ENCODE measurements around the gene XPO6.
"Not testable (repeated sequence)": the region's sequence is repeated elsewhere in the genome, so short reads cannot be mapped to it uniquely, and the experiment has no call there.

Gene XPO6

DNA sequence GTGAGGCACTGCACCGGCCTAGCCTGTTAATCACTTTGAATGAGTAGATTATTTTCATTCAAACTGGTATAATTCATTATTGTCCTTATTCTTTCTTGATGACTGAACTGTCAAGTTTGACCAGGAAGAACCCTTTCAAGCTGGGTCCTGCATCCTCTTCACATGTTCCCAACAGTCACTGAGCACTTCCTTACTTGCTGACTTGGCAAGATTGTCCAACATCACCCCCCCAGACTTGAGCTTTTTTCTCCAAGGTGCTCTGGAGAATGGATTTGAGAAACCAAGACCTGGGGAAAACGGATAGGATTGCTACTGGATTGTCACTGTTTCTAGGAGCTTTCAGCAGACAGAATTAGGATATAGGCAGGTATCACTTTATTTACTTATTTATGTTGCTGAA is 93.1 kb downstream of the XPO6 start:
- TF ChIP-seq CTCF (IDR thresholded peaks at IDR 0.05; ENCODE audit: low read depth, low read length, missing control alignments), result no peak

DNA sequence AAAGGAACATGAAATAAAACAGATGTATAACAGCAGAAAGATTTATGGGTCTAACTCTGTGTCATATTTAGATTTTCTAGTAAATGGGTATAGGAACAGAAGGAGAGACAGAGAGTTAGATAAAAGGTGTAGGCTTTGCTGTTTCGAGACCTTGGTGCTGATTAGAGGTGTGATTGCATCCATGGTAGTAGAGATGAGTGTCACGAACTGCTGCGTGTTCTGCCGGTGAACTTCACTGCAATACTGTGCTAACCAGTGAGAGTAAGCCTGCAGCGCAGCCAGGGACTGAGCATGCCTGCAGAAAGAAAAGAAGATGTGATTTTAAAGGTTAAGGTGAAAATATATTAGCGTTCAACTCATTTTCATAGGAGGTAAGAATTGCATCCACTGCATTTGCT is 94.6 kb downstream of the XPO6 start:
- no peak for DNase-seq (ENCODE audit: low read depth)
- in situ Hi-C loops (cut with HindIII; ENCODE audit: low sequenced_read_pairs), result loop anchor here (5.0 kb wide), 1 partner anchor 80 kb away; no protein-coding TSS in a partner anchor

More for the DNA sequence above, 93.1 kb downstream of the XPO6 start:
- H3K4me3 ChIP-seq (ENCODE audit: low read depth, low read length), result no peak overlapping the region
- in situ Hi-C loops (cut with HindIII; ENCODE audit: low sequenced_read_pairs), result loop anchor here (5.0 kb wide), 1 partner anchor 79 kb away; no protein-coding TSS in a partner anchor
- DNase-seq (ENCODE audit: low read depth), result no peak

GRCh38 chr16:28115866-28116265 is 95.9 kb downstream of the XPO6 start:
- not testable (repeated sequence) for H3K4me3 ChIP-seq (ENCODE audit: low read depth, low read length)
- in situ Hi-C loops (cut with HindIII; ENCODE audit: low sequenced_read_pairs), result loop anchor here (5.0 kb wide), 1 partner anchor 81 kb away; no protein-coding TSS in a partner anchor
- peak; percentile 26 for DNase-seq (ENCODE audit: low read depth)

More for the DNA sequence above, 94.6 kb downstream of the XPO6 start:
- H3K4me3 ChIP-seq (ENCODE audit: low read depth, low read length), result no peak overlapping the region
- TF ChIP-seq CTCF (IDR thresholded peaks at IDR 0.05; ENCODE audit: low read depth, low read length, missing control alignments), result no peak

DNA sequence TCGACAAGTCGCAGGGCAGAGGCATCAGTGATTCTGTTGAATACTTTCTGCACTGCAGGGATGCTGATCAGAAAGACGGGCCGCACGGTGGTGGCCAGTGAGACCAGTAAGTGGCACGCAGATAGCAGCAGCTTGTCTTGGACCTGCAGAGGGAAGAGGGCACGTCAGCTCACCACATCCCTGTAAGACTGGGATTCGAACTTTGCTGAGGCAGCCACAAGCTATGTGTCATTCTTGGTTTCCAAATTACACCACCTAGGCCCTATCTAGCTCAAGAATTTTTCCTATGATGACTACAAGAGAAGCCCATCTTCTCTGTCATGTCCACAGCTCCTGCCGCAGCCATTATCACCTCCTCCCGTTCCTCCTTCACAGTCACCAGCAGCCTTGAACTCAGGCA is 98.9 kb downstream of the XPO6 start:
- TF ChIP-seq CTCF (IDR thresholded peaks at IDR 0.05; ENCODE audit: low read depth, low read length, missing control alignments), result no peak
- no peak for DNase-seq (ENCODE audit: low read depth)
- no peak overlapping the region for H3K4me3 ChIP-seq (ENCODE audit: low read depth, low read length)
- in situ Hi-C loops (cut with HindIII; ENCODE audit: low sequenced_read_pairs), result no loop called here

DNA sequence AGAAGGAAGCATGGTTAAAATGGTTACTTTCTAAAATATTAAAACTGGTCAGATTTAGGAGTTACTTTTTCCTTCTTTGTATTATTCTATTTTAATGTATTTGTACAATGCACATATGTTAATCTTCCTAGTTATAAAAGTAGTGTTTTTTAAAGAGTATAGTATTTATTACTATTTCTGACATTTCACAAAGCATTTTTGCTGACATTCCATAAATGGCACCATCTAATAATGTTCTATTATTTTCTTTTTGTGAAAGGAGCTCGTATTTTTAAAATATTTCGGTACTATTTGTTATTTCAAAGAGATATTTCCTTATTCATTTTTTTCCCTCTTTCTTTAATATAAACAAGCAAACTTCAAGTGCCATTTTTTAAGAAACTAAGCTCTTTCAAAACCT is 100.8 kb downstream of the XPO6 start:
- TF ChIP-seq CTCF (IDR thresholded peaks at IDR 0.05; ENCODE audit: low read depth, low read length, missing control alignments), result no peak
- in situ Hi-C loops (cut with HindIII; ENCODE audit: low sequenced_read_pairs), result no loop called here
- no peak overlapping the region for H3K4me3 ChIP-seq (ENCODE audit: low read depth, low read length)
- no peak for DNase-seq (ENCODE audit: low read depth)

GRCh38 chr16:28110479-28110878 is 101.3 kb downstream of the XPO6 start:
- no peak for DNase-seq (ENCODE audit: low read depth)
- H3K4me3 ChIP-seq (ENCODE audit: low read depth, low read length), result no peak overlapping the region
- in situ Hi-C loops (cut with HindIII; ENCODE audit: low sequenced_read_pairs), result no loop called here
- TF ChIP-seq CTCF (IDR thresholded peaks at IDR 0.05; ENCODE audit: low read depth, low read length, missing control alignments), result no peak

DNA sequence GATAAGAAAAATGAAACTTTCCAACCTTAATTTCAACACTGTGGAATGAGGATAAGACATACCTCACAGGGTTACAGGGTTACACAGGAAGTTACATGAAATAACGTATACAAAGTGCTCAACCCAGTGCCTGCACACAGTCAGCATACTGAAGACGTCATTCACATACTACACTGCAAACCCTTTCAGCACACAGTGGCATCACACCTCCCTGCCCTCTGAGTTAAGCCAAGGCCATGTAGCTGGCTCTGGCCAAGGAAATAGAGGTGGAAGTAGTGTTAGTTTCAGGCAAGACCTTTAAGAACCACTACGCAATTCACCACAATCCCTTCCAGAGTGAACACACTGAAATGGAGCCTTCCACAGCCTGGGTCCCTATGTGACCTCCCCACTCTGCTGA is 101.7 kb downstream of the XPO6 start:
- in situ Hi-C loops (cut with HindIII; ENCODE audit: low sequenced_read_pairs), result no loop called here
- no peak for DNase-seq (ENCODE audit: low read depth)
- no peak overlapping the region for H3K4me3 ChIP-seq (ENCODE audit: low read depth, low read length)
- no peak for TF ChIP-seq CTCF (IDR thresholded peaks at IDR 0.05; ENCODE audit: low read depth, low read length, missing control alignments)

All from astrocyte of the cerebellum (primary cell).